Fibroblast of skin of right quadriceps (primary cell): Measurements from ENCODE around the gene CHN2.
"Not testable (repeated sequence)": the region's sequence is repeated elsewhere in the genome, so short reads cannot be mapped to it uniquely, and the experiment has no call there.

Source experiments
- DNase-seq: peaks from one replicate; pipeline ENCODE4 v3.0.0-alpha.2; 2013

The CHN2 gene

DNA sequence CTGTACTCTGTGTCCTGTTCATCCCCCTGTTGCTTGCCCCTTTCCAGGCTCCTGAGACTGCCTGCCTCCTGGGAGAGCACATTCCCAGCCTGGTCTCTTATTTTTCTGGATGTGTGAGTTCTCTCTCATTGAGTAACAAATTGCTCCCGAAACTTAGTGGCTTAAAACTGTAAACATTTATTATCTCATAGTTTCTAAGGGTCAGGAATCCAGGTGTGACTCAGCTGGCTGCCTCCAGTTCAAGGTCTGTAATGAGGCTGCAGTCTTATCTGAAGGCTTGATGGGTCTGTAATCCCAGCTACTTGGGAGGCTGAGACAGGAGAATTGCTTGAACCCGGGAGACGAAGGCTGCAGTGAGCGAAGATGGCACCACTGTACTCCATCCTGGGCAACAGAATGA, 315.5 kb downstream of the CHN2 start:
- no peak for DNase-seq

DNA sequence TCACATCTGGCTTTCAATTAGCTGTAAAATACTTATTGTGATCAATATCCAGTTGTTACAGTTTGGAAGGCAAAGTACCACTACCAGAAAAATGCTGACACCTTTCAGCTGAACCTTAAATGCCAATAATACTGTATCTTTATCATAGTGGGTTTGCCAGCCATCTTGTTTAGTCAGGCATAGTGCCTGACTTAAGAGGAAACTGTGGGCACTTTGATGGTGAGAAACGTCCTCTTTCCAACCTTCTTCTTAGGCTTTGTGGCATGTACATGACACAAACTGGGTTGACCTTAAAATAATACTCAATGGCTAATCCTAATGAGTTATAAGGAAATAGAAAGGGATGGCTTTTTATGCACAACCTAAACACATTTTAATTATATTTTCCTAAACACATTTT, 316.8 kb downstream of the CHN2 start:
- no peak for DNase-seq

DNA sequence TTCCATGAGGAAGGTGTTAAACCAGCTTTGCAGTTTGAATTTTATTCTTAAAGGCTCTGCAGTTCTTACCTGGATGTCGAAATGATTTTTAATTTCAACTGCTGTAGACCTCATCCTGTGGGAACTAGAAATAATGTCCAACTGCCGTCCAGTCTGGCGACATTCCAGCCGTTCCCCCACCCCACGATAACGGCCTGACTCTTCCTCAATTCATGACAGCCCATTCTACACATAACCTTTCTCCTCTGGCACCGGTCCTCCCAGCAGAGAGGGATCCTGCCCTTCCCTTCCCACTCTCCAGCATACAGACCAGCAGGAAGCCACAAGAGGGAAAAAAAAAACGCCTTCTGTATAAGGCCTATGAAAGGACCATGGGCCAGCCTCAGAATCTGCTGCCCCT, 317.3 kb downstream of the CHN2 start:
- no peak for DNase-seq

DNA sequence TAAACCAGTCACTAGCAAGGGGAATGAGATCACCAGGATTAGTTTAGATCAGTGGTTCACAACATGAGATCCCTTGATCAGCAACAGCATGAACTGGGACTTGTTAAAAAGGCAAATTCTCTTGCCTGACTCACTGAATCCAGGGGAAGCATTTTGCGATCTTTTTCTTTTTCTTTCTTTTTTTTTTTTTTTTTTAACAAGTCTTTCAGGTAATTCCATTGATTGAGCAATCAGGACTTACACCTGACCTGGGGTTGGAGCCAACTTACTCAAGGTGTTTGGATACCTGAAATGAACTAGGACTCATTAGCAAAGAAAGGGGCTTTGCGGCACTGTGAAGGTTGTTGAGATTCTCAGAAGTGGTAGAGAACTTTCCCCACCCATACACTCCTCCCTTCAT, 321.9 kb downstream of the CHN2 start:
- no peak for DNase-seq

DNA sequence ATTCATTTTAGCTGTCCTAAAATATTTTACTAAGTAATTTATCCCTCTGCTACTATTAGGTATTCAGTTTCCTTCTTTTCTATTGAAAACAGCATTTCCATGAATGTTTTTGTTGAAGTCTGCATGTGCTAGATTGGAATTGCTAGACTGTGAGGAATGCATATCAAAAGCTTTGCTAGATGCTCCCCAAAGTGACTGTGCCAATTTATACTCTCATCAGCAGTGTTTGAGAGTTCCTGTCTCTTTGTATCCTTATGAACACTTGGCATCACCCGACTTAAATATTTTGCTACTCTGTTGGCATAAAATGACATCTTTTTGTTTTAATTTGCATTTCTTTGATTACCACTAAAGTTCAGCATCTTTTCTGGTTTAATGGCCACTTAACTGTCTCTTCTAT, 324.0 kb downstream of the CHN2 start:
- no peak for DNase-seq

DNA sequence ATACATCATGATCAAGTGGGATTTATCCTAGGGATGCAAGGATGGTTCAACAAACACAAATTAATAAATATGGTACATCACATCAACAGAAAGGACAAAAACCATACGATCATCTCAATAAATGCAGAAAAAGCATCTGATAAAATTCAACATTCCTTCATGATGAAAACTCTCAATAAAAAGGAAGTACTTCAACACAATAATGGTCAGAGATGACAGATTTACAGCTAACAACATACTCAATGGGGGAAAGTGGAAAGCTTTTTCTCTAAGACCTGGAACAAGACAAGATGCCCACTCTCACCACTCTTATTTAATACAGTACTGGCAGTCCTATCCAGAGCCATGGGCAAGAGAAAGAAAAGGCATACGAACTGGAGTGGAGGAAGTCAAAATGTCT, 329.2 kb downstream of the CHN2 start:
- no peak for DNase-seq

DNA sequence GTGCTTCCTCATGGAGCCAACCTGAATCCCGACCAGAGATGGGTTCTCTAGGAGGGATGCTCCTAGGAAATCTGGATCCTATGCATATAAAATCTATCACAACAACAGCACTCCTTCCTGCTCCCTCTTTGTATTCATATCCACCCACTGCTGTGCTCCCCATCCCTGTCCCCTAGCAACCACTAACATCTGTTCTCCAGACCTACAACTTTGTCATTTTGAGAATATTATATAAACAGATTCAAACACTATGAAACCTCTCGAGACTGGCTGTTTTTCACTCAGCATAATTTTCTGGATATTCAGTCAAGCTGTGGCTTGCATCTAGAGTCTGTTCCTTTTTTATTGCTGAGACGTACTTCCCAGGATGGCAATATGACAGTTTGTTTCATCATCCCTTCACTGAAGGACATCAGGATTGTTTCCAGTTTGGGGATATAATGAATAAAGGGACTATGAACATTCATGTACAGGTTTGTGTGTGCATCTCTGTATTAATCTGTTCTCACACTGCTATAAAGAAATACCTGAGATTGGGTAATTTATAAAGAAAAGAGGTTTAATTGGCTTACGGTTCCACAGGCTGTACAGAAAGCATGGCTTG, 333.0 kb downstream of the CHN2 start:
- no peak for DNase-seq

DNA sequence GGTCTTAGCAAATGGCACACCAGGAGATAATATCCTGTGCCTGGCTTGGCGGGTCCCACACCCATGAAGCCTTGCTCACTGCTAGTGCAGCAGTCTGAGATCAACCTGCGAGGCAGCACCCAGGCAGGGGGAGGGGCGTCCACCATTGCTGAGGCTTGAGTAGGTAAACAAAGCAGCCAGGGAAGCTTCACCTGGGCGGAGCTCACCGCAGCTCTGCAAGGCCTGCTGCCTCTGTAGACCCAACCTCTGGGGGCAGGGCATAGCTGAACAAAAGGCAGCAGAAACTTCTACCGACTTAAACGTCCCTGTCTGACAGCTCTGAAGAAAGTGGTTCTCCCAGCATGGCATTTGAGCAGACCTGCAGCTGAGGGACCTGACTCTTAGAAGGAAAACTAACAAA, 334.0 kb downstream of the CHN2 start:
- DNase-seq = not testable (repeated sequence)
